Measurements from ENCODE around the gene USP34.
A peak's percentile ranks its signal among the peaks of the same experiment; 100 is the strongest.
"Not testable (repeated sequence)": the region's sequence is repeated elsewhere in the genome, so short reads cannot be mapped to it uniquely, and the experiment has no call there.

USP34 gene

GRCh38 chr2:61158356-61158955 lies 312.4 kb downstream of the USP34 start:
- Histone ChIP-seq H3K56ac (ENCODE audit: low read length) (no peak overlapping the region), H2BK5ac (ENCODE audit: low read length) (no peak overlapping the region), H2AK5ac (ENCODE audit: low read length) (no peak overlapping the region), H3K79me1 (ENCODE audit: low read length) (no peaks in the 10 kb centered on the region), H4K5ac (ENCODE audit: low read length) (no peak overlapping the region), H3K9ac (ENCODE audit: low read length) (no peak overlapping the region), H3K23ac (ENCODE audit: low read length) (no peak overlapping the region), H3K4ac (ENCODE audit: low read depth, low read length) (no peak overlapping the region), H3K4me1 (ENCODE audit: control insufficient read depth, low read depth, low read length) (no peaks in the 10 kb centered on the region), H3K4me3 (ENCODE audit: low read length) (no peak overlapping the region), H2BK120ac (ENCODE audit: low read depth, low read length) (no peak overlapping the region), H3K18ac (ENCODE audit: low read length) (no peak overlapping the region), H3K4me2 (ENCODE audit: low read length) (no peak overlapping the region), H2BK15ac (replicated peaks; ENCODE audit: low read depth) (no peak overlapping the region), H3K79me2 (ENCODE audit: control insufficient read depth, insufficient read depth, low read length) (no peaks in the 10 kb centered on the region), H3K36me3 (ENCODE audit: control insufficient read depth, insufficient read depth, low read length) (no peaks in the 10 kb centered on the region), H3K27me3 (ENCODE audit: insufficient read depth, low read length, poor library complexity) (no peaks in the 10 kb centered on the region), H4K8ac (ENCODE audit: low read depth, low read length) (no peak overlapping the region), H3K27ac (ENCODE audit: low read depth, low read length) (no peak overlapping the region)
- WGBS (ENCODE audit: extremely low coverage, insufficient coverage, low lambda C conversion rate): no CpG with 5 or more reads among the region's 3 CpGs
- DNase-seq: peak; percentile 89

DNA sequence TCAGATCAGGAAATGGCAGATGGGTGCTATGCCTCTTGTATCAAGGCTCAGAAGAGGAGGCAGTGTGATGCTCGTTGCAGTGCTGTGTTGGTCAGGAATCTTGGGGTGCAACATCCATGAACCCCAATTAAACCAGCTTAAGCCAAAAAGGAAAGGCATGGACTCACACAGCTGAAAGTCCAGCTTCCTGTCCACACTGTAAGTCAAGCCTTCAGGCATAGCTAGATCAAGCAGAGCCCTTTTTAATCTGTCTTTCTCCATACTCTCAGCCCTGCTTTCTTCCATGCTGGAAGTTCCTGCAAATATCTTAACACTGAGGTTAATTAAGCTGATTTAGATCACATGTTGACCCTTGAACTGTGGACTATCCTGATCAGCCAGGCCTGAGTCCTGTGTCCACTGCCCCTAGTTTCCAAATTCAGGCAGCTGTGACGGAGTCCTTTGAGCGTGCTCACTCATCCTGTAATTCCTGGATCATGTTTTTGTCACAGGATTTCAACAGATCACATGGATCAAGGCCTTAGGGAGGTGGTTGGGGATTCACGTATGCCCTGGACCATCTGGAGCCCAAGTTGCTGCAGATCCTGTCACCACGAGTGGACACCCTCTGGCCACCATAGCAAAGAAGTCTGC lies 313.4 kb downstream of the USP34 start:
- Histone ChIP-seq H3K4me1 (ENCODE audit: control insufficient read depth, low read depth, low read length) (no peaks in the 10 kb centered on the region), H4K8ac (ENCODE audit: low read depth, low read length) (no peak overlapping the region), H3K4me2 (ENCODE audit: low read length) (no peak overlapping the region), H3K79me1 (ENCODE audit: low read length) (no peaks in the 10 kb centered on the region), H2AK5ac (ENCODE audit: low read length) (no peak overlapping the region), H4K5ac (ENCODE audit: low read length) (no peak overlapping the region), H3K23ac (ENCODE audit: low read length) (no peak overlapping the region), H3K79me2 (ENCODE audit: control insufficient read depth, insufficient read depth, low read length) (no peaks in the 10 kb centered on the region), H3K27ac (ENCODE audit: low read depth, low read length) (peak overlapping the region; percentile 13), H3K9ac (ENCODE audit: low read length) (no peak overlapping the region), H3K18ac (ENCODE audit: low read length) (no peak overlapping the region), H2BK120ac (ENCODE audit: low read depth, low read length) (no peak overlapping the region), H3K4me3 (ENCODE audit: low read length) (no peak overlapping the region), H3K27me3 (ENCODE audit: insufficient read depth, low read length, poor library complexity) (no peaks in the 10 kb centered on the region), H3K4ac (ENCODE audit: low read depth, low read length) (no peak overlapping the region), H3K56ac (ENCODE audit: low read length) (peak overlapping the region; percentile 49), H2BK5ac (ENCODE audit: low read length) (peak overlapping the region; percentile 41), H2BK15ac (replicated peaks; ENCODE audit: low read depth) (no peak overlapping the region), H3K36me3 (ENCODE audit: control insufficient read depth, insufficient read depth, low read length) (no peaks in the 10 kb centered on the region)
- no peak for DNase-seq
- no CpG with 5 or more reads among the region's 5 CpGs for WGBS (ENCODE audit: extremely low coverage, insufficient coverage, low lambda C conversion rate)

- H3K9ac ChIP-seq (ENCODE audit: low read length): no peak overlapping the region
- peak; percentile 21 for DNase-seq
- H3K18ac ChIP-seq (ENCODE audit: low read length): no peak overlapping the region
- no peaks in the 10 kb centered on the region for H3K36me3 ChIP-seq (ENCODE audit: control insufficient read depth, insufficient read depth, low read length)
- no CpG with 5 or more reads among the region's 1 CpG for WGBS (ENCODE audit: extremely low coverage, insufficient coverage, low lambda C conversion rate)
- no peaks in the 10 kb centered on the region for H3K27me3 ChIP-seq (ENCODE audit: insufficient read depth, low read length, poor library complexity)
- no peak overlapping the region for H2BK5ac ChIP-seq (ENCODE audit: low read length)
- H2AK5ac ChIP-seq (ENCODE audit: low read length): no peak overlapping the region
- H3K4me3 ChIP-seq (ENCODE audit: low read length): no peak overlapping the region
- H2BK15ac ChIP-seq (replicated peaks; ENCODE audit: low read depth): no peak overlapping the region
- no peaks in the 10 kb centered on the region for H3K4me1 ChIP-seq (ENCODE audit: control insufficient read depth, low read depth, low read length)
- no peak overlapping the region for H3K4me2 ChIP-seq (ENCODE audit: low read length)
- H3K23ac ChIP-seq (ENCODE audit: low read length): no peak overlapping the region
- no peak overlapping the region for H4K5ac ChIP-seq (ENCODE audit: low read length)
- no peak overlapping the region for H3K4ac ChIP-seq (ENCODE audit: low read depth, low read length)
- no peak overlapping the region for H2BK120ac ChIP-seq (ENCODE audit: low read depth, low read length)
- no peaks in the 10 kb centered on the region for H3K79me1 ChIP-seq (ENCODE audit: low read length)
- no peak overlapping the region for H4K8ac ChIP-seq (ENCODE audit: low read depth, low read length)
- no peaks in the 10 kb centered on the region for H3K79me2 ChIP-seq (ENCODE audit: control insufficient read depth, insufficient read depth, low read length)
- no peak overlapping the region for H3K56ac ChIP-seq (ENCODE audit: low read length)
- no peak overlapping the region for H3K27ac ChIP-seq (ENCODE audit: low read depth, low read length)
Measured at GRCh38 chr2:61151436-61151835, 319.5 kb downstream of the USP34 start.

DNA sequence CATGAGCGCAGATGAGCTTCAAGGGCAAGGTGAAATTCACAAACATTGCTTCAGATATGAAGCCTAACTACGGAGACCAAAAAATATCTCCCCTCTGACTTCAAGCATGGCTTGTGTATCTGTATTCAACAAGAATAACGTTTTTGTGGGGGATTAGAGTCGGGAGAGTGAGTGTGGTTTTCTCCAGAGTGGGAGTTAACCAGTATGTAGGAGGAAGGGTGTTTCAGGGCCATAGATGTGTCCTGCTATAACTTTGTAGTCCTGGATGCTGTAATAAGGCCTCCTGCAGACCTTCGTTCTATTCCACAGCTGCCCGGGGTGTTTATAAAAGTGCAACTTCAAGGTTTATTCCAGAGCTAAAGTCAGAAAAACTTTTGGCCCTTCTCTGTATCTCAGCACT lies 321.8 kb downstream of the USP34 start:
- Histone ChIP-seq H2AK5ac (ENCODE audit: low read length) (no peak overlapping the region), H4K5ac (ENCODE audit: low read length) (no peak overlapping the region), H2BK5ac (ENCODE audit: low read length) (no peak overlapping the region), H2BK120ac (ENCODE audit: low read depth, low read length) (no peak overlapping the region), H3K79me1 (ENCODE audit: low read length) (no peaks in the 10 kb centered on the region), H3K4ac (ENCODE audit: low read depth, low read length) (no peak overlapping the region), H2BK15ac (replicated peaks; ENCODE audit: low read depth) (no peak overlapping the region), H3K23ac (ENCODE audit: low read length) (no peak overlapping the region), H3K9ac (ENCODE audit: low read length) (no peak overlapping the region), H3K36me3 (ENCODE audit: control insufficient read depth, insufficient read depth, low read length) (no peaks in the 10 kb centered on the region), H3K27me3 (ENCODE audit: insufficient read depth, low read length, poor library complexity) (no peaks in the 10 kb centered on the region), H4K8ac (ENCODE audit: low read depth, low read length) (no peak overlapping the region), H3K4me1 (ENCODE audit: control insufficient read depth, low read depth, low read length) (no peaks in the 10 kb centered on the region), H3K4me2 (ENCODE audit: low read length) (no peak overlapping the region), H3K79me2 (ENCODE audit: control insufficient read depth, insufficient read depth, low read length) (no peaks in the 10 kb centered on the region), H3K18ac (ENCODE audit: low read length) (no peak overlapping the region), H3K27ac (ENCODE audit: low read depth, low read length) (no peak overlapping the region), H3K56ac (ENCODE audit: low read length) (no peak overlapping the region), H3K4me3 (ENCODE audit: low read length) (no peak overlapping the region)
- WGBS (ENCODE audit: extremely low coverage, insufficient coverage, low lambda C conversion rate): no CpG with 5 or more reads among the region's 6 CpGs
- DNase-seq: no peak

DNA sequence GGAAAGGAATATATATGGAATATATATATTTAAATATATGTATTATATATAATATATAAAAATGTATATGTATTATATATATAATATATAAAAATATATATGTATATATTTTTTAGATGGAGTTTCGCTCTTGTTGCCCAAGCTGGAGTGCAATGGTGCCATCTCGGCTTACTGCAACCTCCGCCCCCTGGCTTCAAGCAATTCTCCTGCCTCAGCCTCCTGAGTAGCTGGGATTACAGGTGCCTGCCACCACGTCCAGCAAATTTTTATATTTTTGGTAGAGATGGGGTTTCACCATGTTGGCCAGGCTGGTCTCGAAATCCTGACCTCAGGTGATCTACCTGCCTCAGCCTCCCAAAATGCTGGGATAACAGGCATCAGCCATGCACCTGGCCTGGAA lies 322.8 kb downstream of the USP34 start:
- H3K27ac ChIP-seq (ENCODE audit: low read depth, low read length); H4K5ac ChIP-seq (ENCODE audit: low read length); H2AK5ac ChIP-seq (ENCODE audit: low read length); H2BK120ac ChIP-seq (ENCODE audit: low read depth, low read length); H3K4me1 ChIP-seq (ENCODE audit: control insufficient read depth, low read depth, low read length); H3K36me3 ChIP-seq (ENCODE audit: control insufficient read depth, insufficient read depth, low read length); H2BK15ac ChIP-seq (replicated peaks; ENCODE audit: low read depth); H3K56ac ChIP-seq (ENCODE audit: low read length); H3K79me2 ChIP-seq (ENCODE audit: control insufficient read depth, insufficient read depth, low read length); H3K9ac ChIP-seq (ENCODE audit: low read length); H3K4me3 ChIP-seq (ENCODE audit: low read length); H3K4ac ChIP-seq (ENCODE audit: low read depth, low read length); H3K18ac ChIP-seq (ENCODE audit: low read length); DNase-seq; H3K79me1 ChIP-seq (ENCODE audit: low read length); H3K23ac ChIP-seq (ENCODE audit: low read length); H3K4me2 ChIP-seq (ENCODE audit: low read length); H2BK5ac ChIP-seq (ENCODE audit: low read length); H3K27me3 ChIP-seq (ENCODE audit: insufficient read depth, low read length, poor library complexity); H4K8ac ChIP-seq (ENCODE audit: low read depth, low read length): not testable (repeated sequence)
- WGBS (ENCODE audit: extremely low coverage, insufficient coverage, low lambda C conversion rate): no CpG with 5 or more reads among the region's 5 CpGs

- Histone ChIP-seq H4K8ac (ENCODE audit: low read depth, low read length) (no peak overlapping the region), H3K4me3 (ENCODE audit: low read length) (no peak overlapping the region), H3K27ac (ENCODE audit: low read depth, low read length) (no peak overlapping the region), H3K56ac (ENCODE audit: low read length) (no peak overlapping the region), H4K5ac (ENCODE audit: low read length) (no peak overlapping the region), H3K79me1 (ENCODE audit: low read length) (no peaks in the 10 kb centered on the region), H3K4ac (ENCODE audit: low read depth, low read length) (no peak overlapping the region), H3K23ac (ENCODE audit: low read length) (no peak overlapping the region), H3K4me1 (ENCODE audit: control insufficient read depth, low read depth, low read length) (no peaks in the 10 kb centered on the region), H2AK5ac (ENCODE audit: low read length) (no peak overlapping the region), H2BK5ac (ENCODE audit: low read length) (no peak overlapping the region), H2BK120ac (ENCODE audit: low read depth, low read length) (no peak overlapping the region), H2BK15ac (replicated peaks; ENCODE audit: low read depth) (no peak overlapping the region), H3K18ac (ENCODE audit: low read length) (no peak overlapping the region), H3K27me3 (ENCODE audit: insufficient read depth, low read length, poor library complexity) (no peaks in the 10 kb centered on the region), H3K4me2 (ENCODE audit: low read length) (no peak overlapping the region), H3K36me3 (ENCODE audit: control insufficient read depth, insufficient read depth, low read length) (no peaks in the 10 kb centered on the region), H3K79me2 (ENCODE audit: control insufficient read depth, insufficient read depth, low read length) (no peaks in the 10 kb centered on the region), H3K9ac (ENCODE audit: low read length) (no peak overlapping the region)
- DNase-seq: no peak
- WGBS (ENCODE audit: extremely low coverage, insufficient coverage, low lambda C conversion rate): no CpG with 5 or more reads among the region's 2 CpGs
Measured at GRCh38 chr2:61145990-61146389, 324.9 kb downstream of the USP34 start.

Data from mesendoderm (in vitro differentiated cells).